Stimulated activated naive CD8-positive, alpha-beta T cell treated with anti-CD3 and anti-CD28 coated beads, Interleukin-15, Interleukin-2, amounts not matched to agents 100 U/mL and 50 U/mL, for 24 hours (primary cell): ENCODE data around the gene SSBP2.

Experiments used
- ATAC-seq: fragments of 150-1000 bp; cut with Tn5 transposase; one replicate; pipeline ENCODE4 v1.10.0; 2021
- DNase-seq: peaks from one replicate; pipeline ENCODE4 v3.0.0; 2021

SSBP2 gene

DNA sequence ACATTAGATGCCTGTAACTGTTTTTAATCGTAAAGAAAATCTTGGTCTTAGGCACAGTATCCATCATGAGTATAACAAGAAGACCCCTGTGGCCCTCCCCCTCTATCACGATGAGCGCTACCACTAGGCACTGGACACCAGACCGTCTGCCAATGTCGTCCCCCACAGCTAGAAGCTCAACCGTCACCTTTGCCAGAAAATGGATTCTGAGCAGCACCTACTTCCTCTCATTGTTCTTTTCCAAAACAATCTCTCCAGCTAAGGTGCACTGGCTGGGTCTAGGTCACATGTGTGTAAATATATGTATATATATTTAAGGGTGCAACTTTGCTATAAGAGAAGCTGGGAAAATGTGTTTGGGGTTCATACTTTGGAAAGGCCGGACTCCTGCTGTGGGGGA lies 15.7 kb upstream of the SSBP2 start:
- DNase-seq (no peak), ATAC-seq (no peak)

DNA sequence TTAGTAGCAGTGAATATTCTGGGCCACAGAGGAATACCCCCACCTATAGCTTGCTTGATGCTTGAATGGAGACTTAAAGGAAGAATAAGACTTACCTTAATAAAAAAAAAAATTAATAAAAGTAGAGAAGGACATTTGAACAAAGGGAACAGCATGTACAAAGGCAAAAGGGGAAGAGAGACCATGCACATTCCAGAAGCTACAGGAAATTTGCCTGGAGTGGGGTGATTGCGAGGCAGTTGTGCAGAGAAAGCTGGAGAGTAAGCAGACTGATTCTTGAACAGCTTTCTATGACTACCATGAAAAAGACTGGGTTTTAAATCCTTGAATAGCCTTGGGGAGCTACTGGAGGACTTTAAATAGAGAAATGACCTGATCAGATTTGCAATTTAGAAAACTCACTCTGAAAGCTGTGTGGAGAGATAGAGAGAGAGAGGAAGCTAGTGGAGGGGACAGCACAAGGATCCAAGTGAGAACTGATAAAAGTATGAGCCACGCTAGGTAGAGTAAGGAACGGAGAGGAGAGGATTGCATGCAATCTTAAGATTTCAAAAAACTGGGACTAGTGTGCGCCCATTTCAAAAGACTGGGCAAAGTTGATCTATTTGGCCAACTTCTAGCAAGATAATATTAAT lies 12.5 kb upstream of the SSBP2 start:
- no peak for ATAC-seq
- no peak for DNase-seq

DNA sequence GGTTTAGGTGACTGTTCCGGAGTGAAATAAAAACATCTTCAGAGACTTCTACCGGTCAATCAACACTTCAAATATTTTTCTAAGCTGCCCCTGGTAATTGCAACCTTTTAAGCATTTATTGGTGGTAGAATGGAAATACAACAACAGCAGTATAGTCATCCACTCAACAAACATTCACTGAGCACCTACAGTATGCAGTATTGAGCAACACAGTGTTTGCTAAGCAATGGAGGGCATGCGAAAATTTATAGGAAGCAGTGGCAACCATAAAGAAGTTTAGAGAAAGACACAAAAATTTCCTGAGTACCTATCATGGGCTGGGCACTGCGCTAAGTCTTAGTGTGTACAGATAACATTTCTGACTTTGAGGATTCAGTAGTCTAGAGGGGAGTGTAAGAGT lies 12.0 kb upstream of the SSBP2 start:
- ATAC-seq (no peak), DNase-seq (no peak)

DNA sequence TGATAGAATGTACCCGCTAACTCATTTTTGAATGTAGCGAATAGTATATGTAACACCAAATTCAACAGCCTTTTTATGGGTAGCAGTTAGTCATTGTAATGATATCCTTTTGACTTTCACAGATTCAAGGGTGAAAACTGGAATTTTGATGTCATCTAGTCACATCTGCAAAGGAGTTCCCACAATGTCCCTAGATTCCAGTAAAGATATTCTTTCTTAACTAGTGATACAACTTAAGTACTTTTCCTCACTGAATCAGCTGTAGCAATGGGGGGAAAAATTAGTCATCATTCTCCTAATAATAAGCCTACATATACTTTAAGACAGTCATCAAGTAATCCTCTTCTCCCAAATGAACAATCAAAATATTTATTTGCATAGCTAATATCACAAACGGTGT lies 11.5 kb upstream of the SSBP2 start:
- DNase-seq, result no peak
- ATAC-seq, result no peak

DNA sequence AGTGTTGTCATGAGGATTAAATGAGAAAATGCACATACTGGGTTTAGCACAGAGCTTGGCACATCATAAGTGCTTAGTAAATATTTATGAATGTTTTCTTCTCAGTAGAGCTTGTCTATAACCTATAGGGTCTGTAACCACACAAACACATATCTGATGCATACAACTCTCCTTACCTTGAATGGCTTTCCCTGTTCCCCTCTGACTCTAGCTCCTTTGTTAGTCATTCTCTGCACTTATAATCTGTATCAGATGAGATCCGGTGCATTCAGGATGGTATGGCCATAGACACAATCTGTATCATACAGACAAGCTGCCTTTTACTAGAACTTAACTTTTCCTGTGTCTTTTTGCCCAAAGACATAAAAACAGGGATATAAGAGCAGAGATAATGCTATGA lies 11.1 kb upstream of the SSBP2 start:
- DNase-seq (no peak), ATAC-seq (no peak)

DNA sequence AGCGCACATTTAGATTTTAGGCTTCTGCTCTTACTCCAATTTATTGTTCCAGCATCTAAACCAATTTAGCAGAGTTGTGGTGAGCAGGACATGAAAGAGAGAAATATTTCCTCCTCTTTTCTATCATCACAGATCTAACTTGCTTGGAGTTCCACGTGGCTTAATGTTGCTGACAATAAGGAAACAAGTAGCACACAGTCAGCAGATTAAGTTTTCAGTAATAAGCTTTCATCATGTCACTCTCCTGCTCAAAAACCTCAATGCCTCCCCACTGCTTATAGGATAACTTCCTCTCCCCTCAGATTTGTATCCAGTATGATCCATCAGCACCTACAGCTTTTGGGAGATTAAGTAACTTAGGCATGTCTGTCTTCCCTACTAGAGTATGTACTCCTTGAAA lies 10.4 kb upstream of the SSBP2 start:
- no peak for DNase-seq
- ATAC-seq, result no peak

DNA sequence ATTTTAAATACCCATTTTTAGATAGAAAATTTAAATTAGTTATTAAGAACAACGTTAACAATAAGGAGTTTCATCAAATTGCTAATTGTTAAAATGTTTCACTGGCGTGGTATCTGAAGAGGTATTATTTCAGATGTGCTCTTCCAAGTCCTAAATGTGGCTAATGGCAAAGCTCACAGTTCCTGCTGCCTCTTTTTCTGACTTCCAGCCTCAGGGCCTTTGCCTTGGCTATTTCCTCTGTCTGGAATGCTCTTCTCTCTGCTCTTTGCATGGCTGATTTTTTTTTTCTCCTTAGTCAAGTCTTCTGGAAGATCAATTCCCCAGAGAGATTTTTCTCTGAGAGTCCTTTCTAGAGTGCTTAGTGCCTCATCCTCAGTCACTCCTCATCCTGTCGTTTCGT lies 9.6 kb upstream of the SSBP2 start:
- ATAC-seq, result no peak
- DNase-seq, result no peak

DNA sequence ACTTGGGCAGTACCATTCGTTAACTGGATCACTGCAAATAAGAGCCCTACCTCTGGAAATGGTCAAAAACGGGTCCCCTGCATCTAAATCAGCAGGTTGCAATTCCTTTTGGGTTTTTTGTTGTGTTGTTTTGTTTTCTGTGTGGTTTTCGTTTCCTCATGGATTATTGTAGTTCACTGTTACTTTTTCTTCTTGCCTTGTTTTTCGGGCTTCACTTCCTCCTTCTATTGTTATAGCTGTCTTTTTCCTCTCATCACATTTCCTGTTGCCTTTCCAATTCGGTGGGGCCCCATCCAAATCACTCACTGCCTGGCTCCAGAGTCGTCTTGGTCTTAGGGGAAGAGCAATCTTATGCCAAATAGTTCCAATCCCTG lies 8.7 kb upstream of the SSBP2 start:
- DNase-seq (no peak), ATAC-seq (no peak)

DNA sequence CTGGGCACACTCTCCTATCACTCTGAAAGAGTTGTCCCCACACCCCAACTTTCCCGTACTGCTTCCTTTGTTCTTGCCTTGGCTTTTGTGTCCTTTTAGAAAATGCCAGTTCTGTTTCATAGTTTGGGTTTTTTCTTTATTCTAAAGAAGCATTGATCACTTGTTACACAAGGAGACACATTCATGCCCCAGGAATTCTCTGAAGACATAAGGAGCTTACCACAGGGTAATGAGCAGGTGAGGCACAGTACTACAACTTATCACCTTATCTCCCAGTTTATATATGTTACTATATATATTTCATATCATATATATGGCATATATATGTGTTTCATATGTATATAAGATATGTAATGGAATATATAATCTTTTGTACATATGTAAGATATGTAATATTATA lies 6.5 kb upstream of the SSBP2 start:
- ATAC-seq (no peak), DNase-seq (no peak)

DNA sequence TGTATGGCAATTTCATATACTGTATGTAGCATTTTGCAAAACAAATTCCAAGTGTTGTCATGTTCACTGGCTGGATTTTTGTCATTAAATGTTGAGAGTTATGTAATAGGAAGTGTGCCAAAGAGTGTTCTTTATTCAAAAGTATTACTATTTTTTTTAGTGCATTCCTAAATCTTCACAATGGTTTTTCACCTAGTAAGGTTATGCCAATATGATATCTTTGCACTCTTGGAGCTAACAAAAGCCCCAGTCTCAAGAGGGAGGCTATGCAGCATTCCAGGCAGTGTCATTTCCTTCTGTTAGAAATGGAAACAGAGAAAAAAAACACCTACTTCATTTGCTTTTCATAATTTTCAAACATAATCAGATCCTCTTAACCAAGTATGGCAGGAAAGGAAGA lies 5.1 kb upstream of the SSBP2 start:
- no peak for DNase-seq

DNA sequence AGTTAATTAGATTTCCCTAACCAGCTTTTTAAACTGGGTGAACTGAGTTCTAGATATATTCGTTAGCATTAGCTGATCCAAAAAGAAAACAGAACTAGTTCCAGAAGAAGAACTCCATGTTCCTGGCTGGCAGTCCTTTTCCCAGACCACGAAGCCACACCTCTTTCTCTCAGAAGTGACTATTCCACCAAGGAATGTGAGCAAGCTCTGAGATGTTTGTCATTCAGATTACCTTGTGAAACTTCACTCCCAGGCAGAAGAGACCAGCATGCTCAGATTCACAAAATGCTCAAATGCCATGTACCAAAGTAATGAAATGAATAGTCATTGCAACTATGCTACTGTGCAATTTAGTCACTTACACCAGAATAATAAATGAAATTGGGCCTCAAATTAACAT lies 4.4 kb upstream of the SSBP2 start:
- ATAC-seq (no peak), DNase-seq (no peak)

More for the DNA sequence above, 5.1 kb upstream of the SSBP2 start:
- no peak for ATAC-seq

DNA sequence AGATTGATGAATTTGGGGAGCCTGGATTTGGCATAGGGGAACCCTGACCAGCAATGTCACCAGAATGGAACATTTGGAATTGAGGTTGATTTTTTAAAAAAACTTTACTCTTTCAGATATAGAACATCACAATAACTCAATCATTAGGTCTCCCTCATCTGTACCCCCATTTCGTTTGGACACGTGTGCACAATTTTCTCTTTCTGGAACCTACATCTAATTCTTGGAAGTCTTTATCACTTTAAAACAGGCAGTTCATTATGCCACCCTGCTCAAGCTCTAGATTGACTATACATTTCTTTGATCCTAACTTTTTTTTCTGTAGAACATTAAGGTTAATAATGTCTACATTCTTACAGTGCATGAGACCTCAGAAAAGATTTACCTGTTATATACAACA lies 3.7 kb upstream of the SSBP2 start:
- DNase-seq (no peak), ATAC-seq (no peak)

DNA sequence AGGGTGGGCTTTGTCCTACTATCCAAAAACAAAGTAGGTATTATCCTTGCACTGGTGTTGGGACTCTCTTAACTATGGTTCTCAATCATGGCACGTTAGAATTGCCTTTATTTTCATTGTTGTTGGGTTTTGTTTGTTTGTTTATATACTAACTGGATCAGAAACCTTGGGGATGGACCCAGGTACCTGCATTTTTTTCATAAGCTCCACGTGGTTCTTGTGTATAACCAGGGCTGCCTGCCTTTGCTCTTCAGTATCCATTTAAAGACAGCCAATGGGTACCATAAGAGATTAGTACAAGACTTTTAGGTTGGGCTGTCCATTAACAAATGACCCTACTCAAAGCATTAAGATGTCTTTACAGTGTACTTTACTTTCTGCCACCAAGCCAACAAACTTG lies 2.5 kb upstream of the SSBP2 start:
- DNase-seq, result no peak
- ATAC-seq, result no peak

DNA sequence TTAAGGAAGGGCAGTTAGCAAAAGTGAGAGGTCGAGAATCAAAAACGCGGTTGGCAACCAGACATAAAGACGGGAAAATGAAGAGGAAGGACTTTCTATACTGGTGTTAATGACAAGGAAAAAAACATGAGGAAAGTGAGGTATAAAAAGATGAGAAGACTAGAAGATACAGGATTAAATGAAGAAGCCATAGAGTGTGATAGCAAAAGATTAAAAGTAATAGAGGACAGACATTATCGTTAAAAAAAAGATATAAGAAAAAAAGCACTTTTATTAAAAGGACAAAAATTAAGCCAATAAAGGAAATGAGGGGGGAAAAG lies 1.7 kb upstream of the SSBP2 start:
- ATAC-seq (no peak), DNase-seq (no peak)

DNA sequence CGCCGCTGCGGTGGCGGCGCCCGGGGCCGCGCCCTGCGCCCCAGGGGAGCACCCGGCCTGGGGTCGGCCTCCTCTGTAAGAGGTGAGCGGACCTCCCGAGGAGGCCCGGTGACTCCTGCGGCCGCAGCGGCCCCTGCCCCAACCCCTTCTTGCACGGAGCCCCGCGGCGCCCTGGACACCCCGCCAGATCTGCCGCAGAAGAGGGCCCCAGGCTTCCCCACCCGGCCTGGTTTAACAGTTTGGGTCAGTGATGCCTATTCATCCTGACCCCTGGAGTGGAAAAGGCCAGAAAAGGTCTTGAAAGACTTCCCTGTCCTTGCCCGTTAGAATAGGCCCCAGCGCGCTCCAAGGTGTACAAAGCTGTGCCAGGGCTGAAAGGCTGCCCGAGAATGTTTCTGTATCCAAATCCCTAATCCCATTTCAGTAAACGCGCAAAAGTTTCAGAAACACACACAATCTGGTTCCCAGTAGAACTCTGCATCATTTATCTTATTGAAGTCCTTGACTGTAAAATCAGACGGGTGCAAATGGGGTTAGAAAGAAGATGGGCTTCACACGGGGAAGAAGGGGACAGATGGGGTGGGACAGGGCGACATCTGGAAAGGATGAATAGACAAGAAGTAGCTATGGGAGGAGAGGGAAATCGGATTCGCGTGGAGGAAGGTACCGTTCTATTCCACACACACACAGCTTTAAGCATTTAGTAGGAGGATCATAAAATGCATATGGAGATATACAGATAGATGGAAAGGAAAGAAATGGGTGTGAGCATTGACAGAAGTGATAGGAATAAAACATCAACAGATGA lies 1.1 kb upstream of the SSBP2 start:
- DNase-seq, result no peak
- ATAC-seq, result no peak

DNA sequence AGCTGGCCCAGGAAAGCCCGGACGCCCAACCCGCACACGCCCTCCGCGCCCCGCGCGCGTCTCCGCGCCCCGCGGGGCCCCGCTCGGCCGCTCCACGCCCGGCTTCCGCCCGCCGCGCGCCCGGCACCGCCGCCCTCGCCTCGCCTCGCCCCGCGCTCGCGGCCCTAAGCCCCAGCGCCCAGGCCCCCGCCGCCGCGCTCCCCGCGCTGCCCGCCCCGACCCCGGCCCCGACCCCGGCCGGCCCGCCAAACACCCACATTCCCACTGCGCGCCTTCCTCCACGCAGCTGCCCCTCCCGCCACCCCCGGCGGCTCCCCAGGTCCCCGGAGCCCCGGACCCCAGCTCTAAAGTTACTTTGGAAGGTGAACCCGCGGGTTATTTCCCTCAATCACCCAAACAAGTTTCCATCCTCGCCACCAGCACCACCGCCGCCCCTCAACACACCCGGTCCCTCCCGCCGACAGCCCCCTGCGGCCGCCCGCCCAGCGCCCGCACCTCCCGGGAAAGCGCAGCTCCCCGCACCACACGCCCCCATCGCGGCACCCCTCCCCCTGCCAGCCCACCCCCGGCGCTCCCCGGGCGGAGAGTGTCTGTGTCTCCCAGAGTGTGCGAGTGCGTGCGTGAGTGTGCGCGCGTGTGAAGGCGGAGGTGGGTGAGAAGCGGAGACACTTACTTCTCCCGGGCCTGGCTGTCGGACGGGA lies 439 bp downstream of the SSBP2 start:
- DNase-seq (no peak), ATAC-seq (peak; percentile 7)

DNA sequence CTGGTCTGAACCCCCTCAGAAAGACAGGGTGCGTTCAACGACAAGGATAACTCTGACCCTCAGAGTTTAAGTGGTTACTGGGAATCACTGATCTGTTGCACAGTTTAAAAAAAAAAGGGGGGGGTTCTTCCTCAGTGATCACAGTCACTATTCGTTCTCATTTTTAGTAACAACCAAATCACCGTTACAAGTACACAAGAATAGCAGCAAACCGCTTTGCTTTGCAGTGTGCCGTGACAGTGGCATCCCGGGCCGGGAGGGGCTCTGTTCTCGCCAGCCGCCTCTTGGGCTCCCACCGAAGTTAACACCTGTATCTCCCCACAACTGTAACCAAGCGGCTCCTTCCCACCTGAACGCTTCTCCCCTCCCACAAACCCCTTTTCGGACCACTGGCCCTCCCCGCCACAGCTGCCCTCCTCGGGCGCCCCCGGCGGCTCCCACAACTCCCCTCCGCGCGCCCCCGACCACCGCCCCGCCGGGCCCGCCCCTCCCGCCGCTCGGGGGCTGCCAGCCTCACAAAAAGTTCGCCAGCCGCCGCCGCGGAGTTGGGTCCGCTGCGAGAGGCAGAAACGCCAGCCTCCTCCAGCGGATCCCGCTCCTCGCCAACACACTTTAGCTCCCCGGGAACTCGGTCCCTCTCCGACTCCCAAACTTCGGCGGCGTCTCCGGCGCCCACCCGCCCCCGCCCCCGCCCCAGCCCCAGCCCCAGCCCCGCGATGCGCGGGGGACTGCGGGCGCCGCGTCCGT lies 1.2 kb downstream of the SSBP2 start:
- DNase-seq (peak; percentile 55), ATAC-seq (peak; percentile 7)

DNA sequence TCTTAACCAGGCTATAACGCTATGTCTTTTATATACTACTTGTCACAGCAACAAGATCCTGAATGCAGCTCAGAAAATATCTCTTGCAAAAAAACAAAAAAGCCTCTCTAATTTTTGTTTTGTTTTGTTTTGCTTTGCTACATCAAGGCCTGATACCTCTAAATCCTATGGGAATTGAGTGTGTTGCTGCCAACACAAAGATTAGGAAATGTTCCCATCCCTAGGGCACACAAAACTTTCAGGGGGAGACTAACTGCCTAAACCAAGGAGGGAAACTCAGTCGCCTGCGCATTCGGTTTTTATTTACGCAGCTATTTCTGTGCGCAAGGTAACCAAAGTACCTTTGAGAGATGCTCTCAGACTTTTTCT lies 1.7 kb downstream of the SSBP2 start:
- no peak for ATAC-seq
- no peak for DNase-seq

DNA sequence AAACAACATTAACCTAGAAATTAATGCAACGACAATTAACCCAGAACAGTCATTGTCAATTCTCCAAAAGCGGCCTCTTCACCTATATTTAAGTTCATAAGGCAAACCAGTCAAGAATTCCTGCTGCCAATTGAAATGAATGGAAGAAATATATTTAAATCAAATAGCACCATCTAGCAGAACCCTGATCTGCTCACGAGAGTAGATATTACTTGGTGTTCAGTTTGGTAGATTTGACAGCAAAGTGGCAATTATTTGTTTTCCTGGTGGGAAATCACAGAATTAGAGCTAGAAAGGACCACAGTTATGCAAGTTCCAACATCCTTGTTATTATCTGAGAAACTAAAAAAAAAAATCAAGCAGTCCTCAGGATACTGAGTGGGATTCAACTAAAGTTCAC lies 2.3 kb downstream of the SSBP2 start:
- no peak for DNase-seq
- ATAC-seq, result no peak

DNA sequence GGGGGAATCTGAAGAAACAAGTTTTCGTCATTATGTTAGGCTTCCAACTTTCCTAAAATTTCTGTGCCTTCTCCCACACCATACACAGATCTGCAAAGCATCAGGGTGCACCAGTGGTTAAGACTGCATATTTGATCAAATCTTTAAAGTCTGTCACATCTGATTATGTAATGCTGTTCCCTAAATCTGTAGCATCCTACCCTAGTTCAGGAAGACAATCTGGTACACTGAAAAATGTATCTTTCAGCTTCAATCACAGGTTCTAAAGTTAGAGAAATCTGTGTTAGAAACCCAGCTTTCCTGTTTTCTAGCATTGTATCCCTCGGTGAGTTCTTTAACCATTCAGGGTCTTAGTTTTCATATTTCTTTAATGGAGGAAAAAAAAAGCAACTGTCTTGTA lies 3.9 kb downstream of the SSBP2 start:
- ATAC-seq, result no peak
- DNase-seq, result no peak

DNA sequence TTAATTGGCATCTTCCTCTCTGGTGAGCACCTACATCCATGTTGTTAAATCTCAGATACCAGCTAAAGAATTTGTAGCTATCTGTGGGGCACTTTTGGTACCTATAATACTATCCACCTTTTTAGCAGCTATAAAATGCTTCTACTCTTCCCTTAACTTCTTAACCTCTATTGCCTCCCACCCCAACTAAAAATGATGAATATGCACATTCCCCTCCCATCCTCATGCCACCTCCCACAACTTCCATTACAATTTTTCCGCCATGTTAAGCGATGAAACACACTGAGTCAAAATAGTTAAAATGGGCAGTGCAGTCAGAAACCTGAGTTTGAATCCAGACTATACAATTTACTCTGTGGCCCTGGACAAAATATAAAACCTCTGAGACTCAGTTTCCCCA lies 10.1 kb downstream of the SSBP2 start:
- ATAC-seq (no peak), DNase-seq (no peak)

DNA sequence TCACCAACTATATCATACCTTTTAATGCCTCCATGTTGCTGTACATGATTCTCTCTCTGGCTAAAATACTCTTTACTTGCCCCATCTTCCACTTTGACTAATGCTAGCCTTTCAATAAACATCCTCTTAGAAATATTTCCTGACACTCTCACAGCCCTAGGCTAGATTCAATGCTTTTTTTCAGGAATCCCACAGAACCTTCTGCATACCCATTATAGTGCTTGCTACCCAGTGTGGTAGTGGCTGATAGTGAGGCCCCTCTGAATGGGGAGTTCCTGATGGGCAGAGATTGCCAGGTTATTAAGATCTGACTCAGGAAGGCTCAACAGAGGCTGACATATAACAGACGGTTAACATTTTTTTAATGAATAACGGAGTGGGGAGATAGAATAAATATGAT lies 11.6 kb downstream of the SSBP2 start:
- DNase-seq (no peak), ATAC-seq (no peak)

DNA sequence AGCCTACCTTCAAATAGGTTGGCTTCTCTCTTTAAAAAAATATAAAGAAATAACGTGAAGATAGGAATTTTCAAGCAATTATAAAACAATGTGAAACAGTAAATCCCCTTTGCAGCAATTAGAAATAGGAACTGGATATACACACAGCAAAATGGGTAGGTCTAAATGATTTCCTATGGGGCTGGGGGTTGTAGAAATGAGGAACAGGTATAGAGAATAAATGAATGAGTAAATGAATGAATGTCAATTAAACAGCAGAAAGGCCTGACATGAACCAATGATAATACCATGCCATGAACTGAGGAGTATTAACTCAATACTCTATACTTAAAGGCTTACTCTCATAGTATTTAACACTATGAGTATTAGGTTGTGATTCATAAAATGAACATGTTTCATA lies 21.6 kb downstream of the SSBP2 start:
- DNase-seq, result no peak
- no peak for ATAC-seq
